H1 (cell line): ENCODE results near the gene WWC1. TPM values are rescaled to one million over a fixed set of nuclear protein-coding genes. Genes with fewer than 3 reads are reported as not detected.

Experiments
- CTCF ChIA-PET: fragments of 300-600 bp; sonication (Branson Sonifier 250); formaldehyde crosslinking; loops from one replicate; lab custom pipeline; 2021; ENCODE audit not compliant: partially characterized antibody; lab: Charles Lee
- POLR2A ChIA-PET: fragments of 300-600 bp; sonication (Branson Sonifier 250); formaldehyde crosslinking; loops from one replicate; lab custom pipeline; 2021; ENCODE audit warnings: inconsistent platforms; ENCODE audit not compliant: partially characterized antibody; lab: Charles Lee
- DNase-seq, 2 experiments: peaks; one replicate each; pipeline versions ENCODE4 v3.0.0 to v3.0.0-alpha.2; 2010 to 2022; ENCODE audit warnings: low spot score in 2 of 2, low read depth in 1 of 2, mixed read lengths in 1 of 2
- FAIRE-seq: peaks from 2 replicates; lab custom pipeline; 2011; peaks lifted over from hg19 to GRCh38; lab: Jason Lieb, UNC
- H2AFZ ChIP-seq: 2 replicates; pipeline ENCODE4 v1.8.1; 2012; ENCODE audit warnings: low read length, inconsistent platforms
- H2AK5ac ChIP-seq: 2 replicates; pipeline ENCODE4 v1.6.1; 2013; ENCODE audit warnings: low read depth, low read length
- H2BK120ac ChIP-seq: replicated peaks from 2 replicates; pipeline ENCODE3; 2013; ENCODE audit warnings: low read depth, low read length, inconsistent platforms
- H2BK12ac ChIP-seq: 2 replicates; pipeline ENCODE4 v1.6.1; 2013; ENCODE audit warnings: low read depth, low read length
- H2BK15ac ChIP-seq: 2 replicates; pipeline ENCODE4 v1.6.1; 2013; ENCODE audit warnings: low read length
- H2BK20ac ChIP-seq: 2 replicates; pipeline ENCODE4 v1.6.1; 2013; ENCODE audit warnings: low read length
- H2BK5ac ChIP-seq: 2 replicates; pipeline ENCODE4 v1.6.1; 2013; ENCODE audit warnings: low read depth, low read length
- H3K14ac ChIP-seq: 2 replicates; pipeline ENCODE4 v1.6.1; 2013; ENCODE audit warnings: inconsistent platforms; ENCODE audit not compliant: insufficient read length
- H3K18ac ChIP-seq: 2 replicates; pipeline ENCODE4 v1.6.1; 2013; ENCODE audit warnings: low read length; ENCODE audit errors: extremely low read depth
- H3K23ac ChIP-seq: 2 replicates; pipeline ENCODE4 v1.6.1; 2013; ENCODE audit warnings: inconsistent platforms; ENCODE audit not compliant: insufficient read length
- H3K23me2 ChIP-seq: 2 replicates; pipeline ENCODE4 v1.6.1; 2013; ENCODE audit warnings: low read depth, low read length
- H3K27ac ChIP-seq: 2 replicates; pipeline ENCODE4 v1.6.1; 2011; ENCODE audit warnings: low read depth, low read length, inconsistent platforms
- H3K27me3 ChIP-seq, 4 experiments: replicated peaks in 1 of 4; 1 replicate in 1 of 4; 2 replicates in 3 of 4; pipeline versions ENCODE4 v1.6.1 to v1.8.1; 2011 to 2013; ENCODE audit warnings: low read length in 3 of 4, mild to moderate bottlenecking in 3 of 4, inconsistent platforms in 2 of 4, mixed read lengths in 2 of 4, moderate library complexity in 1 of 4; ENCODE audit not compliant: control insufficient read depth in 3 of 4, insufficient read depth in 3 of 4; ENCODE audit errors: extremely low read depth in 1 of 4
- H3K36me3 ChIP-seq, 4 experiments: 2 replicates each; pipeline versions ENCODE4 v1.6.1 to v1.8.1; 2011 to 2013; ENCODE audit warnings: mild to moderate bottlenecking in 4 of 4, low read length in 3 of 4, moderate library complexity in 2 of 4, control low read depth in 1 of 4, inconsistent platforms in 1 of 4; ENCODE audit not compliant: insufficient read depth in 4 of 4, control insufficient read depth in 2 of 4
- H3K4ac ChIP-seq: replicated peaks from 2 replicates; pipeline ENCODE3; 2013; ENCODE audit warnings: low read length, low read depth, mixed read lengths, inconsistent platforms; ENCODE audit not compliant: insufficient read length
- H3K4me1 ChIP-seq, 4 experiments: replicated peaks in 1 of 4; 1 replicate in 1 of 4; 2 replicates in 3 of 4; pipeline versions ENCODE4 v1.6.1 to v1.8.1; 2011 to 2013; ENCODE audit warnings: low read length in 3 of 4, inconsistent platforms in 2 of 4, mixed read lengths in 1 of 4; ENCODE audit not compliant: insufficient read depth in 4 of 4, control insufficient read depth in 3 of 4
- H3K4me2 ChIP-seq, 2 experiments: 2 replicates each; pipeline versions ENCODE4 v1.6.1 to v1.8.1; 2011 to 2013; ENCODE audit warnings: low read depth in 2 of 2, low read length in 2 of 2, control low read depth in 1 of 2, inconsistent platforms in 1 of 2, mild to moderate bottlenecking in 1 of 2; ENCODE audit not compliant: insufficient read depth in 1 of 2
- H3K4me3 ChIP-seq, 4 experiments: fragments of 200-600, 300-600 bp in 1 of 4; sonication (generic), shearing (Covaris generic), sonication (Bioruptor Twin) in 1 of 4; 2 replicates each; pipeline versions ENCODE4 v1.5.1 to v1.8.1; 2011 to 2016; ENCODE audit warnings: low read length in 4 of 4, low read depth in 3 of 4, control low read depth in 2 of 4, inconsistent platforms in 2 of 4, mild to moderate bottlenecking in 2 of 4, mixed read lengths in 1 of 4, moderate library complexity in 1 of 4; ENCODE audit not compliant: insufficient read depth in 2 of 4; ENCODE audit errors: extremely low read depth in 1 of 4
- H3K56ac ChIP-seq: replicated peaks from 2 replicates; pipeline ENCODE3; 2013; ENCODE audit warnings: low read depth, mild to moderate bottlenecking, mixed read lengths, low read length, inconsistent platforms; ENCODE audit not compliant: insufficient read length
- H3K79me1 ChIP-seq: 2 replicates; pipeline ENCODE4 v1.6.1; 2013; ENCODE audit warnings: low read depth, low read length, control low read depth
- H3K79me2 ChIP-seq, 2 experiments: 2 replicates each; pipeline versions ENCODE4 v1.6.1 to v1.8.1; 2012 to 2013; ENCODE audit warnings: low read length in 2 of 2, mild to moderate bottlenecking in 2 of 2, inconsistent platforms in 1 of 2; ENCODE audit not compliant: insufficient read depth in 2 of 2, control insufficient read depth in 1 of 2
- H3K9ac ChIP-seq, 4 experiments: replicated peaks in 1 of 4; 1 replicate in 1 of 4; 2 replicates in 3 of 4; pipeline versions ENCODE4 v1.6.1 to v1.8.1; 2011 to 2013; ENCODE audit warnings: low read depth in 3 of 4, low read length in 3 of 4, control low read depth in 2 of 4, mild to moderate bottlenecking in 2 of 4, moderate library complexity in 2 of 4, inconsistent platforms in 1 of 4; ENCODE audit errors: extremely low read depth in 1 of 4
- H3K9me3 ChIP-seq, 2 experiments: 2 replicates each; pipeline versions ENCODE4 v1.6.1 to v1.8.1; 2012 to 2013; ENCODE audit warnings: mild to moderate bottlenecking in 2 of 2, moderate library complexity in 2 of 2, control low read depth in 1 of 2, inconsistent platforms in 1 of 2, low read depth in 1 of 2, low read length in 1 of 2, mixed read lengths in 1 of 2; ENCODE audit not compliant: insufficient read depth in 2 of 2
- H4K20me1 ChIP-seq, 2 experiments: replicated peaks in 1 of 2; 2 replicates each; pipeline versions ENCODE3 to v1.8.1; 2011 to 2013; ENCODE audit warnings: inconsistent platforms in 2 of 2, low read length in 2 of 2, mild to moderate bottlenecking in 1 of 2; ENCODE audit not compliant: insufficient read depth in 2 of 2, control insufficient read depth in 1 of 2
- H4K5ac ChIP-seq: 2 replicates; pipeline ENCODE4 v1.6.1; 2013; ENCODE audit warnings: low read length, low read depth, mixed read lengths, inconsistent platforms; ENCODE audit not compliant: insufficient read length
- H4K8ac ChIP-seq: 2 replicates; pipeline ENCODE4 v1.8.0; 2013; ENCODE audit warnings: mild to moderate bottlenecking, moderate library complexity, low read length, inconsistent platforms; ENCODE audit not compliant: insufficient read depth; ENCODE audit errors: extremely low read depth
- H4K91ac ChIP-seq: replicated peaks from 2 replicates; pipeline ENCODE3; 2013; ENCODE audit warnings: low read length, mixed read lengths, inconsistent platforms; ENCODE audit not compliant: insufficient read length
- ASH2L ChIP-seq: fragments of 200-600, 300-600 bp; sonication (generic); IDR thresholded peaks from one replicate; pipeline ENCODE4 v1.7.1; 2017; ENCODE audit warnings: low read length
- BACH1 ChIP-seq: IDR thresholded peaks from 2 replicates; pipeline ENCODE4 v1.6.1; 2012; ENCODE audit warnings: low read length, improper control_type of control experiment
- EP300 ChIP-seq, 2 experiments: IDR thresholded peaks; 1 replicate in 1 of 2; 2 replicates in 1 of 2; pipeline ENCODE4 v1.6.1; 2011 to 2012; ENCODE audit warnings: low read depth in 2 of 2, low read length in 2 of 2, mild to moderate bottlenecking in 2 of 2, borderline replicate concordance in 1 of 2, inconsistent platforms in 1 of 2, moderate library complexity in 1 of 2
- HDAC2 ChIP-seq, 2 experiments: fragments of 300-600 bp in 1 of 2; sonication (generic) in 1 of 2; IDR thresholded peaks; 2 replicates each; pipeline ENCODE4 v1.6.1; 2011 to 2012; ENCODE audit warnings: low read depth in 2 of 2, low read length in 2 of 2, mild to moderate bottlenecking in 2 of 2, moderate library complexity in 2 of 2, borderline replicate concordance in 1 of 2, inconsistent platforms in 1 of 2
- SP2 ChIP-seq: IDR thresholded peaks from 2 replicates; pipeline ENCODE4 v1.6.1; 2012; ENCODE audit warnings: mild to moderate bottlenecking, low read length, inconsistent platforms
- SUZ12 ChIP-seq: fragments of 200-600 bp; sonication (generic); IDR thresholded peaks from 2 replicates; pipeline ENCODE4 v1.6.1; 2012; ENCODE audit warnings: mild to moderate bottlenecking, inconsistent platforms, low read length, moderate library complexity, mixed read lengths
- YY1 ChIP-seq: IDR thresholded peaks from 2 replicates; pipeline ENCODE4 v1.6.1; 2011; ENCODE audit warnings: low read depth, mild to moderate bottlenecking, low read length
- WGBS, 2 experiments: shearing (Covaris generic) in 1 of 2; methylation state at CpG; one replicate each; pipeline versions ENCODE4 v1.1.6 to v1.1.7; 2013 to 2015; ENCODE audit warnings: low lambda C conversion rate in 2 of 2, mixed read lengths in 2 of 2, inconsistent platforms in 1 of 2, low coverage in 1 of 2, missing lambda C conversion rate in 1 of 2; ENCODE audit not compliant: insufficient replicate concordance in 2 of 2, insufficient coverage in 1 of 2, insufficient read length in 1 of 2; ENCODE audit errors: extremely low coverage in 1 of 2, missing lambda C conversion rate in 1 of 2; 5-methylcytosine and 5-hydroxymethylcytosine counted together
- polyA plus RNA-seq, 7 experiments: library from polyadenylated mRNA; depleted of rRNA in 3 of 7; stranded (reverse) in 5 of 7; unstranded in 2 of 7; fragments of >200 nt in 5 of 7; fragments of 200-250 nt in 2 of 7; gene quantifications; 1 replicate in 5 of 7; 2 replicates in 1 of 7; 4 replicates in 1 of 7; pipeline versions ENCODE4 v1.2.1 to v1.2.3, GENCODE V29; 2011 to 2013; ENCODE audit warnings: missing spikeins in 2 of 7, mixed read lengths in 2 of 7
- total RNA-seq: library from RNA; stranded (reverse); fragmentation: NEBNext Ultra II Directional; extraction: Animal tissue kit (Norgen Biotek cat#: 25700); gene quantifications from 2 replicates; pipeline ENCODE4 v1.2.1, GENCODE V29; 2021
- TF ChIP-seq, protein P1 (sequence below): IDR thresholded peaks from 2 replicates; pipeline ENCODE4 v1.6.1; 2012; ENCODE audit warnings: inconsistent platforms
- TF ChIP-seq, protein P2 (sequence below): IDR thresholded peaks from 2 replicates; pipeline ENCODE4 v1.6.1; 2012; ENCODE audit warnings: low read length, inconsistent platforms
- TF ChIP-seq, protein P3 (sequence below), 3 experiments: IDR thresholded peaks; 1 replicate in 2 of 3; 2 replicates in 1 of 3; pipeline versions ENCODE4 v1.5.1 to v1.6.1; 2011; ENCODE audit warnings: low read length in 3 of 3, mild to moderate bottlenecking in 3 of 3, inconsistent platforms in 2 of 3, low read depth in 1 of 3, moderate library complexity in 1 of 3; ENCODE audit not compliant: insufficient read depth in 1 of 3; ENCODE audit errors: control extremely low read depth in 1 of 3

The WWC1 gene
- total and polyA plus RNA-seq, 2 of the 8 experiments (the other 6 are each of a cell fraction or from before 2014, with no cell fraction given): 16.4 to 41.1 TPM

DNA sequence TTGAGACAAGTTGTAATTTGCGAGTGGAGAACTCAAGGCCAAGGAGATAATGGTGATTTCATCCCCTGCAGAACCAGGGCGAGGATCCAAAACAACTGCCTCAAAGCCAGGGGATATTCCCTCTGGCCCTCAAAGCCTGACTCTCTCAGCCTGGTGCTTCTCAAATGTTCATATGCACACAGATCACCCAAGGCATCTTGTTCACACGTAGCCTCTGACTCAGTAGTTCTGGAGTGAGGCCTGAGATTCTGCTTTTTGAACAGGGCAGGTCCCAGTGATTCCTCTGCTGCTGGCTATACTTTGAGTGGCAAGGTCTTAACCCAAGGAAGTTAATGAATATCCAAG, 30.2 kb upstream of the WWC1 start:
- ChIA-PET CTCF (interaction anchor here (1.2 kb wide), 1 partner anchor 51 kb away, joined by 3 read pairs; no protein-coding TSS in a partner anchor), POLR2A (no interaction called here)
- no peak overlapping the region for H2BK120ac ChIP-seq
- H3K4ac ChIP-seq: no peak overlapping the region
- no peak overlapping the region for H3K23ac ChIP-seq
- H3K4me1 ChIP-seq: no peaks in the 10 kb centered on the region
- no peak overlapping the region for H3K56ac ChIP-seq
- H3K9me3 ChIP-seq: no peaks in the 10 kb centered on the region
- H3K36me3 ChIP-seq: no peaks in the 10 kb centered on the region
- H3K9ac ChIP-seq: no peak overlapping the region
- no peak for FAIRE-seq
- DNase-seq: no peak
- H3K27ac ChIP-seq: no peak overlapping the region
- 70% methylated on average over 3 of the region's 3 CpGs; no CpG with 5 or more reads in 1 of the 2 experiments for WGBS, 2 experiments
- no peaks in the 10 kb centered on the region for H4K20me1 ChIP-seq
- no peak overlapping the region for H2AK5ac ChIP-seq
- no peak overlapping the region for H2BK15ac ChIP-seq
- no peaks in the 10 kb centered on the region for H3K23me2 ChIP-seq
- H4K8ac ChIP-seq: no peak overlapping the region
- H3K4me2 ChIP-seq: no peak overlapping the region
- no peaks in the 10 kb centered on the region for H3K79me1 ChIP-seq
- H3K14ac ChIP-seq: no peak overlapping the region
- no peak overlapping the region for H2BK12ac ChIP-seq
- no peak overlapping the region for H2AFZ ChIP-seq
- no peaks in the 10 kb centered on the region for H3K79me2 ChIP-seq
- no peak overlapping the region for H4K5ac ChIP-seq
- H2BK20ac ChIP-seq: no peak overlapping the region
- no peak overlapping the region for H4K91ac ChIP-seq
- no peak overlapping the region for H2BK5ac ChIP-seq
- no peak overlapping the region for H3K4me3 ChIP-seq
- no peaks in the 10 kb centered on the region for H3K27me3 ChIP-seq
- H3K18ac ChIP-seq: no peak overlapping the region
- TF ChIP-seq, protein P1, sequence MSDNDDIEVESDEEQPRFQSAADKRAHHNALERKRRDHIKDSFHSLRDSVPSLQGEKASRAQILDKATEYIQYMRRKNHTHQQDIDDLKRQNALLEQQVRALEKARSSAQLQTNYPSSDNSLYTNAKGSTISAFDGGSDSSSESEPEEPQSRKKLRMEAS: no peak
- no peak for TF ChIP-seq HDAC2 (IDR thresholded peaks at IDR 0.05; ENCODE audit: borderline replicate concordance in 1 of 2, low read depth in 2 of 2, low read length in 2 of 2)
- no peak for TF ChIP-seq EP300 (IDR thresholded peaks at IDR 0.05; ENCODE audit: borderline replicate concordance in 1 of 2, low read depth in 2 of 2, low read length in 2 of 2)
- TF ChIP-seq ASH2L: no peak
- TF ChIP-seq, protein P2, sequence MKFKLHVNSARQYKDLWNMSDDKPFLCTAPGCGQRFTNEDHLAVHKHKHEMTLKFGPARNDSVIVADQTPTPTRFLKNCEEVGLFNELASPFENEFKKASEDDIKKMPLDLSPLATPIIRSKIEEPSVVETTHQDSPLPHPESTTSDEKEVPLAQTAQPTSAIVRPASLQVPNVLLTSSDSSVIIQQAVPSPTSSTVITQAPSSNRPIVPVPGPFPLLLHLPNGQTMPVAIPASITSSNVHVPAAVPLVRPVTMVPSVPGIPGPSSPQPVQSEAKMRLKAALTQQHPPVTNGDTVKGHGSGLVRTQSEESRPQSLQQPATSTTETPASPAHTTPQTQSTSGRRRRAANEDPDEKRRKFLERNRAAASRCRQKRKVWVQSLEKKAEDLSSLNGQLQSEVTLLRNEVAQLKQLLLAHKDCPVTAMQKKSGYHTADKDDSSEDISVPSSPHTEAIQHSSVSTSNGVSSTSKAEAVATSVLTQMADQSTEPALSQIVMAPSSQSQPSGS: no peak
- TF ChIP-seq SP2: no peak
- TF ChIP-seq, protein P3, sequence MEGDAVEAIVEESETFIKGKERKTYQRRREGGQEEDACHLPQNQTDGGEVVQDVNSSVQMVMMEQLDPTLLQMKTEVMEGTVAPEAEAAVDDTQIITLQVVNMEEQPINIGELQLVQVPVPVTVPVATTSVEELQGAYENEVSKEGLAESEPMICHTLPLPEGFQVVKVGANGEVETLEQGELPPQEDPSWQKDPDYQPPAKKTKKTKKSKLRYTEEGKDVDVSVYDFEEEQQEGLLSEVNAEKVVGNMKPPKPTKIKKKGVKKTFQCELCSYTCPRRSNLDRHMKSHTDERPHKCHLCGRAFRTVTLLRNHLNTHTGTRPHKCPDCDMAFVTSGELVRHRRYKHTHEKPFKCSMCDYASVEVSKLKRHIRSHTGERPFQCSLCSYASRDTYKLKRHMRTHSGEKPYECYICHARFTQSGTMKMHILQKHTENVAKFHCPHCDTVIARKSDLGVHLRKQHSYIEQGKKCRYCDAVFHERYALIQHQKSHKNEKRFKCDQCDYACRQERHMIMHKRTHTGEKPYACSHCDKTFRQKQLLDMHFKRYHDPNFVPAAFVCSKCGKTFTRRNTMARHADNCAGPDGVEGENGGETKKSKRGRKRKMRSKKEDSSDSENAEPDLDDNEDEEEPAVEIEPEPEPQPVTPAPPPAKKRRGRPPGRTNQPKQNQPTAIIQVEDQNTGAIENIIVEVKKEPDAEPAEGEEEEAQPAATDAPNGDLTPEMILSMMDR (IDR thresholded peaks at IDR 0.05; ENCODE audit: control extremely low read depth in 1 of 3, insufficient read depth in 1 of 3, low read depth in 1 of 3, low read length in 3 of 3): no peak
- TF ChIP-seq BACH1: no peak
- TF ChIP-seq YY1: no peak
- TF ChIP-seq SUZ12: no peak
